ENCODE data around the gene MYH11. TPM values are rescaled to one million over a fixed set of nuclear protein-coding genes. Genes with fewer than 3 reads are reported as not detected.

MYH11 gene
- total RNA-seq, 4 donors from 2014 or later = 22.4 to 206 (median 26.8) TPM

- ATAC-seq (ENCODE audit: low FRiP score) (no peak), DNase-seq (ENCODE audit: low spot score) (no peak)
- TF ChIP-seq CTCF (IDR thresholded peaks at IDR 0.05) = no peak
Measured at GRCh38 chr16:15887283-15887682, 30.5 kb upstream of the MYH11 start.

- ATAC-seq (ENCODE audit: low FRiP score) (no peak), DNase-seq (ENCODE audit: low spot score) (no peak)
- no peak for TF ChIP-seq CTCF (IDR thresholded peaks at IDR 0.05)
Measured at GRCh38 chr16:15886078-15886477, 29.2 kb upstream of the MYH11 start.

- no peak for ATAC-seq (ENCODE audit: low FRiP score)
- no peak for TF ChIP-seq CTCF (IDR thresholded peaks at IDR 0.05)
- no peak for DNase-seq (ENCODE audit: low spot score)
Measured at GRCh38 chr16:15885560-15886001, 28.8 kb upstream of the MYH11 start.

DNA sequence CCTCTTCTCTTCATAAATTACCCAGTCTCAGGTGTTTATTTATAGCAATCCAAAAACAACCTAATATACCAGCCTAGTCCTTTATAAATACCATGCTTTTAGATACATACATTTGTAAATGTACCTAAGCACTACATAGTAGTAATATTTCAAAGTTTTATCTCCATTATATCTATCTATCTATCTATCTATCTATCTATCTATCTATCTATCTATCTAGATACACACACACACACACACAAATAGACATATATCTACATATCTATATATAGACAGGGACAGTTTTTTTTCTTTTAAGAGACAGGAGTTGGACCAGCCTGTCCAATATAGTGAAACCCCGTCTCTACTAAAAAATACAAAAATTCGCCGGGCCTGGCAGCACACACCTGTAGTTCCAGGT, 25.7 kb upstream of the MYH11 start:
- ATAC-seq (ENCODE audit: low FRiP score) (no peak), DNase-seq (ENCODE audit: low spot score) (no peak)
- TF ChIP-seq CTCF (IDR thresholded peaks at IDR 0.05) = no peak

DNA sequence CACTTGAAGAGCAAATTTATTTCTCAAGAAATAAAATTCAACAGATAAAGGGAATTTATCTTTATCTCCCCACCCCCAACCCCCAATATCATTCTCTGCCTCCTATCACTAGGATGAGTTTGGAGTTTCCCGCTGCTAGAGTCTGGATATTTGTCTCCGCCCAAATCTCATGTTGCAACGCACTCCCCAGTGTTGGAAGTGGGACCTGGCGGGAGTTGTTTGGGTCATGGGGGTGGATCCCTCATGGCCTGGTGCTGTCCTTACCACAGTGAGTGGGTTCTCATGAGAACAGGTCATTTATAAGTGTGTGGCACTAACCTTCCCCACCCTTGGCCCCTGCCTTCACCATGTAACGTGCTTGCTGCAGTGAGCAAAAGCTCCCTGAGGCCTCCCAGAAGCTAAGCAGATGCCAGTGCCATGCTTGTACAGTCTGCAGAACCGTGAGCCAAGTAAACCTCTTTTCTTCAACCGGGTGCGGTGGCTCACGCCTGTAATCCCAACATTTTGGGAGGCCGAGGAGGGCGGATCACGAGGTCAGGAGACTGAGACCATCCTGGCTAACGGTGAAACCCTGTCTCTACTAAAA, 25.1 kb upstream of the MYH11 start:
- DNase-seq (ENCODE audit: low spot score) = no peak
- no peak for ATAC-seq (ENCODE audit: low FRiP score)
- TF ChIP-seq CTCF (IDR thresholded peaks at IDR 0.05) = no peak

- DNase-seq (ENCODE audit: low spot score) (no peak), ATAC-seq (ENCODE audit: low FRiP score) (no peak)
- TF ChIP-seq CTCF (IDR thresholded peaks at IDR 0.05) = no peak
Measured at GRCh38 chr16:15880434-15881308, 23.8 kb upstream of the MYH11 start.

Data from omental fat pad (tissue), 4 donors.